ENCODE data around the gene YTHDF2.
"Not testable (repeated sequence)": the region's sequence is repeated elsewhere in the genome, so short reads cannot be mapped to it uniquely, and the experiment has no call there.

The YTHDF2 gene

GRCh38 chr1:28736450-28737306 lies at the start of gene YTHDF2:
Gene YTHDF2 (plus strand): TSS chr1:28736940. CDS start chr1:28737121, 181 bp downstream.
- peak; percentile 98 for DNase-seq

- DNase-seq, result not testable (repeated sequence)
Observed at GRCh38 chr1:28691627-28692026, 45.1 kb upstream of the YTHDF2 start.

DNA sequence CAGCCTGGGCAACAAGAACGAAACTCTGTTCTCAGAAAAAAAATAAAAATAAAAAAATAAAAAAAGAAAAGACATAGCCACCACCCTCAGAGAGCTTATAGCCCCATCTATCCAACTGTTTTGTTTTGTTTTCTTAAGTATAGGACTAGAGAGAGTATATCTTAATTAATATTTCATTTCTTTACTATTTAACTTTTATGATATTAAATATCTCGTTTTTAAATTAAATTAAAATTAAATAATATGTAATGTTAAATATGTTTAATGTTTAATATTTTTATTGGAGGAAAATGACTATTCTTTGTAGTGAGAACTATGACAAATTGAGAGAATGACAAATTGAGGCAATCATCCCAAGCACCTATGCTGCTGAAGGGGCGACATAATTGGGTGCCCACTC lies 33.1 kb upstream of the YTHDF2 start:
- no peak for DNase-seq

DNA sequence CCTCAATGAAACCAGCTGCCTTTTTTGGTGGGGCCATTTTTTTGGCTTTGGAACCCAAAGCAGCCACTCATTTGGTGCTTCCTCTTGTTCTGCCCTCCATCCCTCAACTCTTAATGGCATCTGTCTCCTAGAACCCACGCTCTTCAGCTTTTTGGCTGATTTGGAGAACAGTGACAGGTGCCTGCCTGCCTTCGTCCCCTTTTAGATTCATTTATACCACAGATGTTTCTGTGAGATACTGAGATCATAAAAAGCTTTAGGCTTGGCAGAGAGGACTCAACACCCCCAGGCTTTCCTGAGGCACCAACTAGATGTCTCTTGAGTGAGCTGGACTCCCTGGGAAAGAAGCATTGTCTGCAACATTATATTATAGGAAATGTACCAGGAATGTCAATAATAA lies 20.4 kb upstream of the YTHDF2 start:
- no peak for DNase-seq

- DNase-seq, result no peak
Observed at GRCh38 chr1:28718166-28718565, 18.6 kb upstream of the YTHDF2 start.

- no peak for DNase-seq
Observed at GRCh38 chr1:28718586-28719331, 18.0 kb upstream of the YTHDF2 start.

DNA sequence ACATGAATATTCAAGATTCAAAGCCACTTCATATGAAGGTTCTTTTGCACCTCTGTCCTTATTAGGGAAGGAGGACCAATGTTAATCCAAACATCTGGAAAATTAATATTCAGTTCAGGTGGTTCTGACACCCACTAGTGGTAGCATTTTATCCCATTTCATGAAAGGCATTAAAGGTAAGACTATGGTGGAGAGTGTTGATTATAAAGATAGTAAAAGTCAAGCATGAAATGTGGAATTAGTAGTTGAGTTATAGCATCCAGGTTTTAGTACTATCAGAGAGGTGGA lies 17.5 kb upstream of the YTHDF2 start:
- no peak for DNase-seq

- DNase-seq, result no peak
Observed at GRCh38 chr1:28720376-28720775, 16.4 kb upstream of the YTHDF2 start.

DNA sequence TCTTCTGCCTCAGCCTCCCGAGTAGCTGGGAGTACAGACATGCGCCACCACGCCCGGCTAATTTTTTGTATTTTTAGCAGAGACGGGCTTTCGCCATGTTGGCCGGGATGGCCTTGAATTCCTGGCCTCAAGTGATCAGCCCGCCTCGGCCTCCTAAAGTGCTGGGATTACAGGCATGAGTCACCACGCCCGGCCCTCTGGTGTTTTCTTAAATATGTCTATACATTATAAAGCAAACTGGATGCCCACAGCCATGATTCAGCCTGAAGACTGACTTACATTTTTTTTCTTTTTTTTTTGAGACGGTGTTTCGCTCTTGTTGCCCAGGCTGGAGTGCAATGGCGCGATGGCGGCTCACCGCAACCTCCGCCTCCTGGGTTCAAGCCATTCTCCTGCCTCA lies 14.8 kb upstream of the YTHDF2 start:
- DNase-seq, result not testable (repeated sequence)

- not testable (repeated sequence) for DNase-seq
Observed at GRCh38 chr1:28725365-28725764, 11.4 kb upstream of the YTHDF2 start.

DNA sequence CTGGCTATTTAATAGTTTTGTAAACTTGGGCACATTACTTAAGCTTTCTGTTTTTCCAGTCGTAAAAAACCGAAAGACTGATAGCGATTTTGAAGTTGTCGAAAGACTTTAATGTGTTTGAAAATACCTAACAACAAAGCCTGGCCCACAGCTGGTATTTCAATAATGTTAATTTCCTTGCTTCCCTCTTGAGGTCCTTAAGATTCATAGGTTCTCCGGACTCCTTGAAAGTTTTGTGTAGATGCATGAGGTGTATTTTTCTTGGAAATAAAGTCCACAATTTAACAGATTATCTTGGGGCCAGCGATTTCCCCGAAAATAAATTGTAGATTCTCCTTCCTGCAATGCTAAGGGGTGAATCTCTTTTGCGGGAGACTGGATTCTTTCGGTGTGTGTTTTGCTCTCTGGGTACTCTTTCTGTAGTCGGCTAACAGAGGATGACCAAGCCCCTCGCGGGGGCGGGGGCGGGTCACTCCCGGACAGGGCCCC lies 735 bp upstream of the YTHDF2 start:
- DNase-seq, result no peak

DNA sequence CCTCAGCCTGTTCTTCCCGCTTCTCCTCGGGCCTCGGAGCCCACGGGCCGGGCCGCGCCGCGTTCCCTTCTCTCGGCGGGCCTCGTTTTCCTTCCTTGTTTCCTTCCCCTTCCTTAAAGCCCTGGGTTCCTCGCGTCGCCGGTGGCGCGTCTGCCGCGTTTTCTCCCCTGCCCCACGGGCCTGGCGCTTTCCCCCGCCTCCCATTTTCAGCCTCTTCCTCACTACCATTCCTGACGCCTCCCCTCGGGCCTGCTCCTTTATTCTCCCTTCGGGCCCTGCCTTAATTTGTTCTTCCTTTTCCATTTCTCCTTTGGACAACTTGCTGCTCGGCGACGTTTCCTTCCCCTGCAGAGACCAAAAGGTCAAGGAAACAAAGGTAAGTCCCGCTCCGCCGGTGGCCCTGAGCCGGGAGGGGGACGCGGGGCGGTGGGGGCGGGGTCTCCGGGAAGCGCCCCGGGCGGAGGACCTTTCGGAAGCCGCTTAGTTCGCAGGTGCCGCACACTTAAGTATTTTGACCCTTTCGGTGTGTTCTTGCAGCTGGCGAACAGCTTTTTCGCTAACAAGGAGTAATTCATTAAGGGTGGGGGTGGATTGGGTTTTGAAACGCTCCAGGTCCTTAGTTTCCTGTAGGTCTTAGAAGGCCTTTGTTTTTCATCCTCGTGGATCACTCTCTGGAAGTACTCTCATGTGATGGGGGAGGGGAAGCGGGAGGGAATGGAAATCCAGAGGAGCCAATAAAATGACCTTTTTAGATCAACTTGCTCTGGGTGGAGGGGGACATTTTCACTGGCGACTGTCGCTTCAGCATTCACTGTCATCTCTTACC lies 780 bp downstream of the YTHDF2 start:
- peak; percentile 30 for DNase-seq

DNA sequence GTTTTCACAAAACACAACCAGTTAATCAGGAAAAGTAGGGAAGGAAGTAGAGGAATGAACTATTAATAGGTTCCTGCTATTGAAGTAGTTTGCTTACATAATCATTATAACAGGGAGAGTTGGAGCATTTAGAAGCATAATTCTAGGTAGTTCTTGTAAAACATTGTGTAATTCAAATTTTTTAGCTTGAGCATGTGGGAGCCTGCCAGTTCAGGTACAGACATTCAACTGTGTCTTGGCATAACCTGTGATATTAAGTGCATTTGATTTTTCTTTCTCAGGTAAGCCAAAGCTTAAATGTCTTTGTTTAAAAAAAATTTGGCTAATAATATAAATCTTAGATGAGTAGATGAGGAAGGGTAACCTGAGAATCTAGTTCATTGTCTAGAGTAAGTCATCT lies 3.4 kb downstream of the YTHDF2 start:
- no peak for DNase-seq

- no peak for DNase-seq
Observed at GRCh38 chr1:28744184-28744583, 7.4 kb downstream of the YTHDF2 start.

DNA sequence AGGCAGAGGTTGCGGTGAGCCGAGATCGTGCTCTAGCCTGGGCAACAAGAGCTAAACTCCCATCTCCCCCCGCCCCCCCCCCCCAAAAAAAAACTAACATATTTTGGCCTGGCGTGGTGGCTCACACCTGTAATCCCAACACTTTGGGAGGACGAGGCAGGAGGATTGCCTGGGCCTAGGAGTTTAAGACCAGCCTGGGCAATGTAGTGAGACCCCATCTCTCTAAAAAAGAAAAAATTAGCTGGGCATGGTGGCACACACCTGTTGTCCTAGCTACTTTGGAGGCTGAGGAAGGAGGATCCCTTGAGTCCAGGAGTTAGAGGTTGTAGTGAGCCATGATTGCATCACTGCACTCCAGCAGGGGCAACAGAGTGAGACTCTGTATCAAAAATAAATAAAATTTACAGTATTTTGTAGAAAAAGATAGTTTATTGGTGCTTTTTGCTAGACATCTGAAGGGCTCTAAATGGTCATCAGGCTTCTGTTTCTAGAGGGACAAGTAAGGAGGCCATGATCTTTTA lies 9.0 kb downstream of the YTHDF2 start:
- no peak for DNase-seq

- no peak for DNase-seq
Observed at GRCh38 chr1:28750330-28750729, 13.6 kb downstream of the YTHDF2 start.

DNA sequence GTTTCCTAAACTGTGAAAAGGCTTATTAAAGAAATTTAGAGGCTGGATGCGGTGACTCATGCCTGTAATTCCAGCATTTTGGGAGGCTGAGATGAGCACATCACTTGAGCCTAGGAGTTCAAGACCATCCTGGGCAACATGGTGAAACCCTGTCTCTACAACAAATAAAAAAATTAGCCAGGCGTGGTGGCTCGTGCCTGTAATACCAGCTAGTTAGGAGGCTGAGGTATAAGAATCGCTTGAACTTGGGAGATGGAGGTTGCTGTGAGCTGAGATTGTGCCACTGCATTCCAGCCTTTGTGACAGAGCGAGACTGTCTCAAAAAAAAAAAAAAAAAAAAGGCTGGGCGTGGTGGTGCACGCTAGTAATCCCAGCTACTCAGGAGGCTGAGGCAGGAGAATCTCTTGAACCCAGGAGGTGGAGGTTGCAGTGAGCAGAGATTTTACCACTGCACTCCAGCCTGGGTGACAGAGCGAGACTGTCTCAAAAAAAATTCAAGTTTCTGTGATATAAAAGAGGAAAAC lies 14.1 kb downstream of the YTHDF2 start:
- not testable (repeated sequence) for DNase-seq

- no peak for DNase-seq
Observed at GRCh38 chr1:28751315-28752060, 14.7 kb downstream of the YTHDF2 start.

DNA sequence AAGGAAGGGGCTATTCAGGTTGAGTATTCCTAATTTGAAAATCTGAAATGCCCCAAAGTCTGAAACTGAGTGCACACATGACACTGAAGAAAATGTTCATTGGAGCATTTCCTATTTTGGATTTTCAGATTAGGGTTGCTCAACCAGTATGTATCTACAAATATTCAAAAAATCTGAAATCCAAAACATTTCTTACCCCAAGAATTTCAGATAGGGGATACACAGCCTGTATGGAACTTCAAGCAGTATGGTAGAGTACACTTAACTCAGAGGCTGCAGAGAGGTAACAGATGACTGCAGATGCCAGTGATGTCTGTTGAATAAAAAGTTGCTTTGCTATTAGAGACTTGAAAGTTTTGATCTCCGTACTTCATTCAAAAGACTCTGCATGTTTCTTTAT lies 19.0 kb downstream of the YTHDF2 start:
- no peak for DNase-seq

DNA sequence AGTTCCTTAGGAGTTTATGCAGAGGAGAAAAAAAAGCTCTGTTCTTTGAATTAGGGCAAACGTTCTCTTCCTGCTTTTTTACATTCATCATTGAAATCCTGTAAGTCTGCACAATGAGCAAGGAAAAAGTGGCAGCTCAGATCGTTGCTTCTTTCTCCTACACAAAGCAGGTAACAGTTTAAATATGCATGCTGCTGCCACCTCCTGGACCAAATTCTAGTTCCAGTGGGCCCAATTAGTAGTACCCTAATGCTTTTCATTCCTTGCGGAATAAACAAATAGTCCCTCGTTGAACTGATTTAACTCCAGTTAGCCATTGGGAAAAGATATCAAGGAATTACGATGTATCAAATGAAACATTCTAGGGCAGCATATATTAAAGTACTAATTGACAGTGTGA lies 20.1 kb downstream of the YTHDF2 start:
- DNase-seq, result no peak

- DNase-seq, result no peak
Observed at GRCh38 chr1:28758420-28758819, 21.7 kb downstream of the YTHDF2 start.

DNA sequence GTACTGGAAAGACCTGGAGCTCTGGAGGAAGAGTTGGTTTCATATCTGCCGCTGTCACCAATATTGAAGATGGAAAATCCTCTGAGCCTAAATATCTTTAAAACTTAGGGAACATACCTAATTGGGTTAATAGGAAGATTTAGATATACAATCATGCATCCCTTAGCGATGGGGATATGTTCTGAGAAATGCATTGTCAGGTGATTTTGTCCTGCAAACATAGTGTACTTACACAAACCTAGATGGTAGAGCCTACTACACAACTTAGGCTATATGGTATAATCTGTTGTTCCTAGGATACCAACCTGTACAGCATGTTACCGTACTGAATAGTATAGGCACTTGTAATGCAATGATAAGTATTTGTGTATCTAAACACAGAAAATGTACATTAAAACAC lies 22.5 kb downstream of the YTHDF2 start:
- no peak for DNase-seq
